ENCODE data around the gene FKBP9.
"Not testable (repeated sequence)": the region's sequence is repeated elsewhere in the genome, so short reads cannot be mapped to it uniquely, and the experiment has no call there.

Gene FKBP9

GRCh38 chr7:32948202-32948601, 9.0 kb upstream of the FKBP9 start:
- Histone ChIP-seq H3K4me3 (ENCODE audit: insufficient read depth, low read depth, low read length, poor library complexity, severe bottlenecking) (no peak overlapping the region), H3K4me1 (ENCODE audit: control insufficient read depth, insufficient read depth, low read length, poor library complexity, severe bottlenecking) (no peaks in the 10 kb centered on the region), H3K27ac (ENCODE audit: insufficient read depth, low read length, poor library complexity, severe bottlenecking) (no peak overlapping the region), H3K36me3 (ENCODE audit: control insufficient read depth, insufficient read depth, low read length) (no peaks in the 10 kb centered on the region), H3K27me3 (replicated peaks; ENCODE audit: control insufficient read depth, insufficient read depth, low read length, poor library complexity, severe bottlenecking) (no peaks in the 10 kb centered on the region), H3K9me3 (ENCODE audit: control insufficient read depth, low read length) (no peaks in the 10 kb centered on the region)
- DNase-seq = no peak

GRCh38 chr7:32952876-32953275, 4.4 kb upstream of the FKBP9 start:
- Histone ChIP-seq H3K4me1 (ENCODE audit: control insufficient read depth, insufficient read depth, low read length, poor library complexity, severe bottlenecking) (peaks cover 11% of the 10 kb centered on the region), H3K9me3 (ENCODE audit: control insufficient read depth, low read length) (no peaks in the 10 kb centered on the region), H3K4me3 (ENCODE audit: insufficient read depth, low read depth, low read length, poor library complexity, severe bottlenecking) (no peak overlapping the region), H3K27me3 (replicated peaks; ENCODE audit: control insufficient read depth, insufficient read depth, low read length, poor library complexity, severe bottlenecking) (peaks cover 9% of the 10 kb centered on the region), H3K36me3 (ENCODE audit: control insufficient read depth, insufficient read depth, low read length) (no peaks in the 10 kb centered on the region), H3K27ac (ENCODE audit: insufficient read depth, low read length, poor library complexity, severe bottlenecking) (no peak overlapping the region)
- DNase-seq = no peak

GRCh38 chr7:32958046-32959025, 1.1 kb downstream of the FKBP9 start:
- DNase-seq = no peak
- H3K36me3 ChIP-seq (ENCODE audit: control insufficient read depth, insufficient read depth, low read length) = no peaks in the 10 kb centered on the region
- H3K9me3 ChIP-seq (ENCODE audit: control insufficient read depth, low read length) = no peaks in the 10 kb centered on the region
- no peak overlapping the region for H3K4me3 ChIP-seq (ENCODE audit: insufficient read depth, low read depth, low read length, poor library complexity, severe bottlenecking)
- H3K27me3 ChIP-seq (replicated peaks; ENCODE audit: control insufficient read depth, insufficient read depth, low read length, poor library complexity, severe bottlenecking) = peaks cover 9% of the 10 kb centered on the region
- H3K4me1 ChIP-seq (ENCODE audit: control insufficient read depth, insufficient read depth, low read length, poor library complexity, severe bottlenecking) = peaks cover 11% of the 10 kb centered on the region
- H3K27ac ChIP-seq (ENCODE audit: insufficient read depth, low read length, poor library complexity, severe bottlenecking) = no peak overlapping the region

- DNase-seq; H3K9me3 ChIP-seq (ENCODE audit: control insufficient read depth, low read length); H3K27me3 ChIP-seq (replicated peaks; ENCODE audit: control insufficient read depth, insufficient read depth, low read length, poor library complexity, severe bottlenecking); H3K27ac ChIP-seq (ENCODE audit: insufficient read depth, low read length, poor library complexity, severe bottlenecking); H3K4me3 ChIP-seq (ENCODE audit: insufficient read depth, low read depth, low read length, poor library complexity, severe bottlenecking); H3K4me1 ChIP-seq (ENCODE audit: control insufficient read depth, insufficient read depth, low read length, poor library complexity, severe bottlenecking); H3K36me3 ChIP-seq (ENCODE audit: control insufficient read depth, insufficient read depth, low read length): not testable (repeated sequence)
These were observed 6.7 kb downstream of the FKBP9 start for GRCh38 chr7:32963880-32964301.

- not testable (repeated sequence) for H3K4me3 ChIP-seq (ENCODE audit: insufficient read depth, low read depth, low read length, poor library complexity, severe bottlenecking); H3K36me3 ChIP-seq (ENCODE audit: control insufficient read depth, insufficient read depth, low read length); H3K4me1 ChIP-seq (ENCODE audit: control insufficient read depth, insufficient read depth, low read length, poor library complexity, severe bottlenecking); H3K27ac ChIP-seq (ENCODE audit: insufficient read depth, low read length, poor library complexity, severe bottlenecking); DNase-seq; H3K27me3 ChIP-seq (replicated peaks; ENCODE audit: control insufficient read depth, insufficient read depth, low read length, poor library complexity, severe bottlenecking); H3K9me3 ChIP-seq (ENCODE audit: control insufficient read depth, low read length)
These were observed 7.4 kb downstream of the FKBP9 start for GRCh38 chr7:32964461-32965159.

- not testable (repeated sequence) for H3K4me3 ChIP-seq (ENCODE audit: insufficient read depth, low read depth, low read length, poor library complexity, severe bottlenecking); H3K27ac ChIP-seq (ENCODE audit: insufficient read depth, low read length, poor library complexity, severe bottlenecking); H3K36me3 ChIP-seq (ENCODE audit: control insufficient read depth, insufficient read depth, low read length); DNase-seq; H3K9me3 ChIP-seq (ENCODE audit: control insufficient read depth, low read length); H3K27me3 ChIP-seq (replicated peaks; ENCODE audit: control insufficient read depth, insufficient read depth, low read length, poor library complexity, severe bottlenecking); H3K4me1 ChIP-seq (ENCODE audit: control insufficient read depth, insufficient read depth, low read length, poor library complexity, severe bottlenecking)
These were observed 9.4 kb downstream of the FKBP9 start for GRCh38 chr7:32966489-32967267.

GRCh38 chr7:32967268-32967582, 10.0 kb downstream of the FKBP9 start:
- not testable (repeated sequence) for H3K9me3 ChIP-seq (ENCODE audit: control insufficient read depth, low read length); H3K4me1 ChIP-seq (ENCODE audit: control insufficient read depth, insufficient read depth, low read length, poor library complexity, severe bottlenecking); H3K27me3 ChIP-seq (replicated peaks; ENCODE audit: control insufficient read depth, insufficient read depth, low read length, poor library complexity, severe bottlenecking); DNase-seq; H3K27ac ChIP-seq (ENCODE audit: insufficient read depth, low read length, poor library complexity, severe bottlenecking); H3K4me3 ChIP-seq (ENCODE audit: insufficient read depth, low read depth, low read length, poor library complexity, severe bottlenecking); H3K36me3 ChIP-seq (ENCODE audit: control insufficient read depth, insufficient read depth, low read length)

- H3K27ac ChIP-seq (ENCODE audit: insufficient read depth, low read length, poor library complexity, severe bottlenecking); H3K4me3 ChIP-seq (ENCODE audit: insufficient read depth, low read depth, low read length, poor library complexity, severe bottlenecking); H3K27me3 ChIP-seq (replicated peaks; ENCODE audit: control insufficient read depth, insufficient read depth, low read length, poor library complexity, severe bottlenecking); H3K4me1 ChIP-seq (ENCODE audit: control insufficient read depth, insufficient read depth, low read length, poor library complexity, severe bottlenecking); DNase-seq; H3K9me3 ChIP-seq (ENCODE audit: control insufficient read depth, low read length); H3K36me3 ChIP-seq (ENCODE audit: control insufficient read depth, insufficient read depth, low read length): not testable (repeated sequence)
These were observed 14.7 kb downstream of the FKBP9 start for GRCh38 chr7:32971967-32972366.

- not testable (repeated sequence) for DNase-seq
These were observed 19.9 kb downstream of the FKBP9 start for GRCh38 chr7:32977159-32977558.

GRCh38 chr7:32979246-32979645, 22.0 kb downstream of the FKBP9 start:
- not testable (repeated sequence) for H3K4me3 ChIP-seq (ENCODE audit: insufficient read depth, low read depth, low read length, poor library complexity, severe bottlenecking); H3K36me3 ChIP-seq (ENCODE audit: control insufficient read depth, insufficient read depth, low read length); H3K4me1 ChIP-seq (ENCODE audit: control insufficient read depth, insufficient read depth, low read length, poor library complexity, severe bottlenecking); H3K9me3 ChIP-seq (ENCODE audit: control insufficient read depth, low read length); H3K27ac ChIP-seq (ENCODE audit: insufficient read depth, low read length, poor library complexity, severe bottlenecking); DNase-seq; H3K27me3 ChIP-seq (replicated peaks; ENCODE audit: control insufficient read depth, insufficient read depth, low read length, poor library complexity, severe bottlenecking)

More at GRCh38 chr7:32977159-32977558, 19.9 kb downstream of the FKBP9 start:
- not testable (repeated sequence) for H3K27ac ChIP-seq (ENCODE audit: insufficient read depth, low read length, poor library complexity, severe bottlenecking); H3K4me1 ChIP-seq (ENCODE audit: control insufficient read depth, insufficient read depth, low read length, poor library complexity, severe bottlenecking); H3K36me3 ChIP-seq (ENCODE audit: control insufficient read depth, insufficient read depth, low read length); H3K27me3 ChIP-seq (replicated peaks; ENCODE audit: control insufficient read depth, insufficient read depth, low read length, poor library complexity, severe bottlenecking); H3K9me3 ChIP-seq (ENCODE audit: control insufficient read depth, low read length); H3K4me3 ChIP-seq (ENCODE audit: insufficient read depth, low read depth, low read length, poor library complexity, severe bottlenecking)
